SJCRH30 (cell line): ENCODE measurements around the gene KLF9. TPM values are rescaled to one million over a fixed set of nuclear protein-coding genes. Genes with fewer than 3 reads are reported as not detected.
"Not testable (repeated sequence)": the region's sequence is repeated elsewhere in the genome, so short reads cannot be mapped to it uniquely, and the experiment has no call there.

Experiments
- DNase-seq, 2 experiments: peaks; one replicate each; pipeline ENCODE4 v3.0.0-alpha.2; 2015 to 2020
- H3K27ac ChIP-seq: fragments of 250-450 bp; sonication (Bioruptor Pico); 2 replicates; pipeline ENCODE4 v1.5.1; 2020; ENCODE audit warnings: mild to moderate bottlenecking, moderate library complexity
- H3K27me3 ChIP-seq: fragments of 250-450 bp; sonication (Bioruptor Pico); 2 replicates; pipeline ENCODE4 v1.5.1; 2020; ENCODE audit warnings: mild to moderate bottlenecking, moderate library complexity
- H3K36me3 ChIP-seq: fragments of 250-450 bp; sonication (Bioruptor Pico); 2 replicates; pipeline ENCODE4 v1.5.1; 2020; ENCODE audit warnings: mild to moderate bottlenecking, moderate library complexity
- H3K4me1 ChIP-seq: fragments of 250-450 bp; sonication (Bioruptor Pico); 2 replicates; pipeline ENCODE4 v1.5.1; 2020; ENCODE audit warnings: mild to moderate bottlenecking, moderate library complexity
- H3K4me3 ChIP-seq: fragments of 250-450 bp; sonication (Bioruptor Pico); 2 replicates; pipeline ENCODE4 v1.5.1; 2020; ENCODE audit warnings: mild to moderate bottlenecking, moderate library complexity
- H3K9me3 ChIP-seq: fragments of 250-450 bp; sonication (Bioruptor Pico); replicated peaks from 2 replicates; pipeline ENCODE4 v1.5.1; 2020; ENCODE audit warnings: mild to moderate bottlenecking, moderate library complexity
- total RNA-seq: library from RNA; depleted of rRNA; stranded (reverse); fragments of >200 nt; shearing (Covaris generic); gene quantifications from 2 replicates; pipeline ENCODE4 v1.2.3, GENCODE V29; 2014

KLF9 gene
- total RNA-seq, 1 experiment from 2014 or later = 14.4 TPM

- Histone ChIP-seq H3K27ac (no peak overlapping the region), H3K27me3 (no peaks in the 10 kb centered on the region), H3K4me1 (peaks cover 10% of the 10 kb centered on the region), H3K9me3 (no peaks in the 10 kb centered on the region; the same call in 1 of the 2 replicates), H3K4me3 (no peak overlapping the region), H3K36me3 (no peaks in the 10 kb centered on the region)
- DNase-seq = no peak
Measured at GRCh38 chr9:70403166-70403565, 11.3 kb downstream of the KLF9 start.

GRCh38 chr9:70402213-70402612 lies 12.2 kb downstream of the KLF9 start:
- Histone ChIP-seq H3K27me3 (no peaks in the 10 kb centered on the region), H3K4me3 (no peak overlapping the region), H3K9me3 (no peaks in the 10 kb centered on the region; the same call in 1 of the 2 replicates), H3K27ac (no peak overlapping the region), H3K4me1 (peaks cover 2% of the 10 kb centered on the region), H3K36me3 (no peaks in the 10 kb centered on the region)
- DNase-seq = no peak

- not testable (repeated sequence) for H3K27ac ChIP-seq, H3K4me1 ChIP-seq, H3K27me3 ChIP-seq, H3K36me3 ChIP-seq, H3K4me3 ChIP-seq, H3K9me3 ChIP-seq, DNase-seq
Measured at GRCh38 chr9:70401241-70401640, 13.2 kb downstream of the KLF9 start.

- Histone ChIP-seq H3K4me3 (no peak overlapping the region), H3K4me1 (no peaks in the 10 kb centered on the region), H3K36me3 (no peaks in the 10 kb centered on the region), H3K27me3 (no peaks in the 10 kb centered on the region), H3K27ac (no peak overlapping the region), H3K9me3 (no peaks in the 10 kb centered on the region; the same call in 1 of the 2 replicates)
- no peak for DNase-seq
Measured at GRCh38 chr9:70400107-70400892, 14.2 kb downstream of the KLF9 start.

- Histone ChIP-seq H3K9me3 (no peaks in the 10 kb centered on the region; the same call in 1 of the 2 replicates), H3K27me3 (no peaks in the 10 kb centered on the region), H3K27ac (no peak overlapping the region), H3K36me3 (no peaks in the 10 kb centered on the region), H3K4me3 (no peak overlapping the region), H3K4me1 (no peaks in the 10 kb centered on the region)
- DNase-seq = no peak
Measured at GRCh38 chr9:70399141-70399540, 15.3 kb downstream of the KLF9 start.

- Histone ChIP-seq H3K27me3 (no peaks in the 10 kb centered on the region), H3K4me3 (no peak overlapping the region), H3K4me1 (no peaks in the 10 kb centered on the region), H3K36me3 (no peaks in the 10 kb centered on the region), H3K27ac (no peak overlapping the region), H3K9me3 (no peaks in the 10 kb centered on the region; the same call in 1 of the 2 replicates)
- no peak for DNase-seq
Measured at GRCh38 chr9:70398145-70398556, 16.3 kb downstream of the KLF9 start.

GRCh38 chr9:70395652-70396051 lies 18.8 kb downstream of the KLF9 start:
- H3K27me3 ChIP-seq = no peaks in the 10 kb centered on the region
- H3K27ac ChIP-seq = no peak overlapping the region

GRCh38 chr9:70392850-70393249 lies 21.6 kb downstream of the KLF9 start:
- H3K27me3 ChIP-seq = no peaks in the 10 kb centered on the region

More at GRCh38 chr9:70395652-70396051, 18.8 kb downstream of the KLF9 start:
- Histone ChIP-seq H3K36me3 (no peaks in the 10 kb centered on the region), H3K9me3 (no peaks in the 10 kb centered on the region), H3K4me1 (no peaks in the 10 kb centered on the region), H3K4me3 (no peak overlapping the region)
- no peak for DNase-seq

GRCh38 chr9:70392189-70392588 lies 22.3 kb downstream of the KLF9 start:
- no peaks in the 10 kb centered on the region for H3K27me3 ChIP-seq
- no peak overlapping the region for H3K4me3 ChIP-seq
- no peak overlapping the region for H3K27ac ChIP-seq
- peak in 1 of 2 experiments; percentile 10 for DNase-seq
- H3K4me1 ChIP-seq = no peaks in the 10 kb centered on the region
- H3K9me3 ChIP-seq = no peaks in the 10 kb centered on the region
- no peaks in the 10 kb centered on the region for H3K36me3 ChIP-seq

More at GRCh38 chr9:70392850-70393249, 21.6 kb downstream of the KLF9 start:
- Histone ChIP-seq H3K4me1 (no peaks in the 10 kb centered on the region), H3K36me3 (no peaks in the 10 kb centered on the region), H3K4me3 (no peak overlapping the region), H3K27ac (no peak overlapping the region), H3K9me3 (no peaks in the 10 kb centered on the region)
- no peak for DNase-seq

- H3K4me3 ChIP-seq = no peak overlapping the region
- H3K27ac ChIP-seq = no peak overlapping the region
- no peaks in the 10 kb centered on the region for H3K36me3 ChIP-seq
- DNase-seq = no peak
- H3K4me1 ChIP-seq = no peaks in the 10 kb centered on the region
- no peaks in the 10 kb centered on the region for H3K9me3 ChIP-seq
- H3K27me3 ChIP-seq = no peaks in the 10 kb centered on the region
Measured at GRCh38 chr9:70390933-70391341, 23.5 kb downstream of the KLF9 start.

- no peaks in the 10 kb centered on the region; the same call in 1 of the 2 replicates for H3K36me3 ChIP-seq
- H3K9me3 ChIP-seq = no peaks in the 10 kb centered on the region
- H3K27ac ChIP-seq = no peak overlapping the region; the same call in 1 of the 2 replicates
- DNase-seq = peak in 1 of 2 experiments; percentile 13
- H3K4me3 ChIP-seq = no peak overlapping the region
- no peaks in the 10 kb centered on the region for H3K27me3 ChIP-seq
- no peaks in the 10 kb centered on the region for H3K4me1 ChIP-seq
Measured at GRCh38 chr9:70389621-70390266, 24.7 kb downstream of the KLF9 start.

GRCh38 chr9:70389188-70389587 lies 25.3 kb downstream of the KLF9 start:
- Histone ChIP-seq H3K4me3 (no peak overlapping the region), H3K27me3 (no peaks in the 10 kb centered on the region), H3K9me3 (no peaks in the 10 kb centered on the region), H3K4me1 (no peaks in the 10 kb centered on the region), H3K36me3 (no peaks in the 10 kb centered on the region; the same call in 1 of the 2 replicates), H3K27ac (no peak overlapping the region)
- DNase-seq = no peak

GRCh38 chr9:70387663-70388062 lies 26.8 kb downstream of the KLF9 start:
- Histone ChIP-seq H3K27ac (no peak overlapping the region), H3K9me3 (no peaks in the 10 kb centered on the region), H3K27me3 (no peaks in the 10 kb centered on the region), H3K36me3 (no peaks in the 10 kb centered on the region; the same call in 1 of the 2 replicates), H3K4me1 (no peaks in the 10 kb centered on the region), H3K4me3 (no peak overlapping the region)
- no peak for DNase-seq

- no peak for DNase-seq
- no peak overlapping the region for H3K27ac ChIP-seq
Measured at GRCh38 chr9:70385426-70385825, 29.0 kb downstream of the KLF9 start.

More at GRCh38 chr9:70385426-70385825, 29.0 kb downstream of the KLF9 start:
- no peaks in the 10 kb centered on the region; the same call in 1 of the 2 replicates for H3K36me3 ChIP-seq
- no peak overlapping the region for H3K4me3 ChIP-seq
- no peaks in the 10 kb centered on the region for H3K9me3 ChIP-seq
- H3K27me3 ChIP-seq = no peaks in the 10 kb centered on the region
- no peaks in the 10 kb centered on the region for H3K4me1 ChIP-seq
